ENCODE results near the gene HEATR3.

HEATR3 gene

DNA sequence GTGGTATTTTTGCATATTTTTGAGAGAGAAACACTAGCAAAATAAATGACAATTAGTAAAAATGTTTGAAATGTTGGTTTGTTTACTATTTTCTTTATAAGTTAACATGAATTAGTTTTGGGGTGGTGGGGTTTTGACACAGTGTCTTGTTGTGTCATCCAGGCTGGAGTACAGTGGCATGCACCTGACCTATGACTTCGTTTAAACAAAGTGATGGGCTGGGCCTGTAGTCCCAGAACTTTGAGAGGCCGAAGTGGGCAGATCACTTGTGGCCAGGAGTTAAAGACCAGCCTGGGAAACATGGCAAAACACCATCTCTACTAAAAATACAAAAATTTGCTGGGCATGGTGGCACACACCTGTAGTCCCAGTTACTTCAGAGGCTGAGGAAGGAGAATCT lies 17.9 kb upstream of the HEATR3 start:
- no peak overlapping the region for H3K4me3 ChIP-seq (ENCODE audit: low read depth, low read length, poor library complexity, severe bottlenecking)
- no peak for TF ChIP-seq EZH2 (IDR thresholded peaks at IDR 0.05; ENCODE audit: borderline replicate concordance, low read length)
- TF ChIP-seq, protein P1, sequence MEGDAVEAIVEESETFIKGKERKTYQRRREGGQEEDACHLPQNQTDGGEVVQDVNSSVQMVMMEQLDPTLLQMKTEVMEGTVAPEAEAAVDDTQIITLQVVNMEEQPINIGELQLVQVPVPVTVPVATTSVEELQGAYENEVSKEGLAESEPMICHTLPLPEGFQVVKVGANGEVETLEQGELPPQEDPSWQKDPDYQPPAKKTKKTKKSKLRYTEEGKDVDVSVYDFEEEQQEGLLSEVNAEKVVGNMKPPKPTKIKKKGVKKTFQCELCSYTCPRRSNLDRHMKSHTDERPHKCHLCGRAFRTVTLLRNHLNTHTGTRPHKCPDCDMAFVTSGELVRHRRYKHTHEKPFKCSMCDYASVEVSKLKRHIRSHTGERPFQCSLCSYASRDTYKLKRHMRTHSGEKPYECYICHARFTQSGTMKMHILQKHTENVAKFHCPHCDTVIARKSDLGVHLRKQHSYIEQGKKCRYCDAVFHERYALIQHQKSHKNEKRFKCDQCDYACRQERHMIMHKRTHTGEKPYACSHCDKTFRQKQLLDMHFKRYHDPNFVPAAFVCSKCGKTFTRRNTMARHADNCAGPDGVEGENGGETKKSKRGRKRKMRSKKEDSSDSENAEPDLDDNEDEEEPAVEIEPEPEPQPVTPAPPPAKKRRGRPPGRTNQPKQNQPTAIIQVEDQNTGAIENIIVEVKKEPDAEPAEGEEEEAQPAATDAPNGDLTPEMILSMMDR (IDR thresholded peaks at IDR 0.05; ENCODE audit: low read length) = no peak
- H3K27ac ChIP-seq (ENCODE audit: low read depth, low read length, poor library complexity, severe bottlenecking) = no peak overlapping the region
- H3K4me1 ChIP-seq (ENCODE audit: insufficient read depth, low read length, severe bottlenecking) = no peaks in the 10 kb centered on the region
- no peaks in the 10 kb centered on the region; the same call in 1 of the 2 replicates for H3K27me3 ChIP-seq (ENCODE audit: insufficient read depth, low read length)
- no peaks in the 10 kb centered on the region for H3K9me3 ChIP-seq (ENCODE audit: low read length)
- H3K9ac ChIP-seq (ENCODE audit: low read length) = no peak overlapping the region
- no peak overlapping the region for H3K4me2 ChIP-seq (ENCODE audit: low read length)
- no peaks in the 10 kb centered on the region for H3K79me2 ChIP-seq (ENCODE audit: insufficient read depth, low read length)
- no peaks in the 10 kb centered on the region for H3F3A ChIP-seq (ENCODE audit: insufficient read depth, low read length)
- no peaks in the 10 kb centered on the region for H3K36me3 ChIP-seq (ENCODE audit: insufficient read depth, low read length)
- H3K9me2 ChIP-seq (ENCODE audit: low read depth, low read length) = no peaks in the 10 kb centered on the region
- no peak overlapping the region for H2AFZ ChIP-seq (ENCODE audit: low read length)
- no peaks in the 10 kb centered on the region for H4K20me1 ChIP-seq (ENCODE audit: insufficient read depth, low read length)

DNA sequence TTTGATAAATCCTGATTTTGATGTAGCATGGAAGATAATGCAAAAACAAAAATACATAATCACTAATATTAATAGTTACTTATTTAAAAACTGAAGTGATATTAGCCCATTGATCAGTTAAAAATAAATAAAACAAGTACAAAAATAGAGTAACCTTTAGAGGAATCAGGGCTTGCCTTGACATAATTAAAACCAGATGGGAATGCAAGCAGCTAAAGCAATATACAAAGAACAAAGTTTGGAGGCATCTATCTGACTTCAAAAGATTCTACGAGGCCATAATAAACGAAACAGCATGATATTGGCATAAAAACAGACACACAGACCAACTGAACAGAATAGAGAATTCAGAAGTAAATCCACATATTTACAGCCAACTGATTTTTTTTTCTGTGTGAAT lies 15.0 kb upstream of the HEATR3 start:
- Histone ChIP-seq H3K79me2 (ENCODE audit: insufficient read depth, low read length) (no peaks in the 10 kb centered on the region), H2AFZ (ENCODE audit: low read length) (no peak overlapping the region), H3K9me3 (ENCODE audit: low read length) (no peaks in the 10 kb centered on the region), H3K4me1 (ENCODE audit: insufficient read depth, low read length, severe bottlenecking) (no peaks in the 10 kb centered on the region), H3K4me2 (ENCODE audit: low read length) (no peak overlapping the region), H3K27ac (ENCODE audit: low read depth, low read length, poor library complexity, severe bottlenecking) (no peak overlapping the region), H3K36me3 (ENCODE audit: insufficient read depth, low read length) (no peaks in the 10 kb centered on the region), H3K4me3 (ENCODE audit: low read depth, low read length, poor library complexity, severe bottlenecking) (no peak overlapping the region), H3K9me2 (ENCODE audit: low read depth, low read length) (no peaks in the 10 kb centered on the region), H3F3A (ENCODE audit: insufficient read depth, low read length) (no peaks in the 10 kb centered on the region), H4K20me1 (ENCODE audit: insufficient read depth, low read length) (no peaks in the 10 kb centered on the region), H3K27me3 (ENCODE audit: insufficient read depth, low read length) (no peaks in the 10 kb centered on the region; the same call in 1 of the 2 replicates), H3K9ac (ENCODE audit: low read length) (no peak overlapping the region)
- TF ChIP-seq EZH2 (IDR thresholded peaks at IDR 0.05; ENCODE audit: borderline replicate concordance, low read length) = no peak
- TF ChIP-seq, protein P1 (IDR thresholded peaks at IDR 0.05; ENCODE audit: low read length) = no peak

DNA sequence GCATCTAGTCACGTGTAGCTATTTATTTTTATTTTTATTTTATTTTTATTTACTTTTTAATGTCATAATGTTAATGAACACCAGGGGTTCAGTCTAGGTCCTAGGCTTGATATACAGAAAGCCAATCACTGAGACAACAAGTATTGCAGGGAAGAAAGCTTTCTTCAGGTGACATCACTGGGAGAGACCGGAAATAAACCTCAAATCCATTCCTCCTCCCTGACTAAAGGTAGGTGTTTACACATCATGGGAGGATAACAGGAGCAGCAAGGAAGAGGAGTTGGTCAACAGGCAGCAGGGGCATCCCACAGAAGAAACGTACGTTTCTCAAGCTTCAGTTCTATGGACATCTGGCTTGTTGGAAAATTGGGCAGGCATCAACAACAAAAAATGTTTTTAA lies 9.5 kb upstream of the HEATR3 start:
- H4K20me1 ChIP-seq (ENCODE audit: insufficient read depth, low read length) = no peaks in the 10 kb centered on the region
- no peaks in the 10 kb centered on the region for H3K4me1 ChIP-seq (ENCODE audit: insufficient read depth, low read length, severe bottlenecking)
- H3K9me2 ChIP-seq (ENCODE audit: low read depth, low read length) = no peaks in the 10 kb centered on the region
- H3K27me3 ChIP-seq (ENCODE audit: insufficient read depth, low read length) = peaks cover 4% of the 10 kb centered on the region; the same call in 1 of the 2 replicates
- H3K4me3 ChIP-seq (ENCODE audit: low read depth, low read length, poor library complexity, severe bottlenecking) = no peak overlapping the region
- H2AFZ ChIP-seq (ENCODE audit: low read length) = no peak overlapping the region
- no peak overlapping the region for H3K9ac ChIP-seq (ENCODE audit: low read length)
- no peaks in the 10 kb centered on the region for H3K36me3 ChIP-seq (ENCODE audit: insufficient read depth, low read length)
- no peaks in the 10 kb centered on the region for H3F3A ChIP-seq (ENCODE audit: insufficient read depth, low read length)
- H3K4me2 ChIP-seq (ENCODE audit: low read length) = no peak overlapping the region
- H3K9me3 ChIP-seq (ENCODE audit: low read length) = no peaks in the 10 kb centered on the region
- TF ChIP-seq, protein P1 (IDR thresholded peaks at IDR 0.05; ENCODE audit: low read length) = no peak
- no peak for TF ChIP-seq EZH2 (IDR thresholded peaks at IDR 0.05; ENCODE audit: borderline replicate concordance, low read length)
- no peak overlapping the region for H3K27ac ChIP-seq (ENCODE audit: low read depth, low read length, poor library complexity, severe bottlenecking)
- no peaks in the 10 kb centered on the region for H3K79me2 ChIP-seq (ENCODE audit: insufficient read depth, low read length)
